HG03045 (cell line): ENCODE measurements around the gene MAPK14.

Experiments used
- ATAC-seq: cut with Tn5 transposase; IDR thresholded peaks from one replicate; pipeline ENCODE4 v1.9.1; 2021; ENCODE audit warnings: mild to moderate bottlenecking, moderate library complexity; ENCODE audit not compliant: unreplicated experiment

Gene MAPK14

DNA sequence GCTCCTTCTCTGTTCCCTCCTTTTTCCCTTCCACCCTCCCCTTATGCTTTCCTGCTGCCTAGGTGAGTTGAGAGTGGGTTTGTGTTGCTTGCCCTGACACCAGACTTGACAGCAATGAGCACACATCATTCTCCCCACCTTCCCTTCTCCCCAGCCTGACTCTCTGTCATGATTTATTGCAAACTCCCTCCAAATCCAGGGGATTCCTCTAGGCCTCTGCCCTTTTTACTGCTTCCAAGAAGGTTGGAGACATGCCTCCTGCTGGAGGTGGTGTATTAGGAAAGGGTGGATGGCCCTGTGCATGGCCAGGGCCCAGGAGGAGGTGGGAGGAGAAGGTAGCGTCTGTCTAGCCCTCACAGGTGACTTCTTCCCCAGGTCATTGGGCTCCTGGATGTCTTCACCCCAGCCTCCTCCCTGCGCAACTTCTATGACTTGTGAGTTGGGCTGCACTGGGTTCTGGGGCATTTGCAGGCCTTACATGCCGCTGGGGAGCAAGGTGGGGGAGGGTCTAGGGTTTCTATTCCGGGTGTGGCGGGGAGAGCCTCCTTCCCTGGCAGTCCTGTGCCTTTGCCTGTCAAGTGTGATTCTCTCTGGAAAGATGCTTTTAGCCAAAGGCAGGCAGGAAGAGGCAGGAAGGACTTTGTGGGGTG lies 104.8 kb downstream of the MAPK14 start:
- ATAC-seq: no peak

DNA sequence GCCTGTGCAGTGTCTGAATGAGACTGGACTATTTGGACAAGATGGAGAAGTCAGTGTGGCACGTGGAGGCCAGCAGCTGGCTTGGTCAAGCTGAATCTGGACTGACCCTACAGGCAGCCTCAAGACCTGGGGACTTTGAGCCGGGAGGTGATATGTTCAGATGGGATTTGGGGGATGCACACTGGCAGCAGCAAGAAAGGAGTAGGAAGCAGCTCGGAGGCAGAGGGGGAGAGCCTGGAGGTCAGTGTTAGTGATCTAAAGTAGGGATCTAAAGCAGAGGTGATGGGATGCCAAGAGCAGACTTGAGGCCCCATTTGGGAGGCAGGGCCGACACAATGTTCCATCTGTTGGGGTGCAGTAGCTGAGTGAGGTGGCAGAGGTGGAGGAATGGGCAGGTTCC lies 105.5 kb downstream of the MAPK14 start:
- ATAC-seq: no peak

DNA sequence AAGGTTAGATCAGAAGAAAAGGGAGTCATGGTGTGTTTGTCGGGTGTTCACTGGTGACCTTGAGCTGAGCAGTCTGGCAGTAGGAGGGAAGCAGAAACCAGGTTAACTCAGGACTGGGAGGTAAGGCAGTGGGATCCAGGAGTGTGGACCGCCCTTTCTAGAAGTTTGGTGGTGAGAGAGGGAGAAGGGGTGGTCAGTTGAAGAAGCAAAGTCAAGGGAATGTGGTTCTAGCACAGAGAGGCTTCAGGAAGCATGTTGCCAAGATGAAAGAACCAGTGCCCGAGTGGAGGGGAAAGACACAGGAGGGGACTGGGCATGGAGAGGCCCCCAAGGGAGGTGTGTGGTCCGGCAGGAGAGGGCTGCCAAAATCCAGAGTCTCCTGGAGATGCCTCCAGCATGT lies 106.3 kb downstream of the MAPK14 start:
- ATAC-seq: no peak

DNA sequence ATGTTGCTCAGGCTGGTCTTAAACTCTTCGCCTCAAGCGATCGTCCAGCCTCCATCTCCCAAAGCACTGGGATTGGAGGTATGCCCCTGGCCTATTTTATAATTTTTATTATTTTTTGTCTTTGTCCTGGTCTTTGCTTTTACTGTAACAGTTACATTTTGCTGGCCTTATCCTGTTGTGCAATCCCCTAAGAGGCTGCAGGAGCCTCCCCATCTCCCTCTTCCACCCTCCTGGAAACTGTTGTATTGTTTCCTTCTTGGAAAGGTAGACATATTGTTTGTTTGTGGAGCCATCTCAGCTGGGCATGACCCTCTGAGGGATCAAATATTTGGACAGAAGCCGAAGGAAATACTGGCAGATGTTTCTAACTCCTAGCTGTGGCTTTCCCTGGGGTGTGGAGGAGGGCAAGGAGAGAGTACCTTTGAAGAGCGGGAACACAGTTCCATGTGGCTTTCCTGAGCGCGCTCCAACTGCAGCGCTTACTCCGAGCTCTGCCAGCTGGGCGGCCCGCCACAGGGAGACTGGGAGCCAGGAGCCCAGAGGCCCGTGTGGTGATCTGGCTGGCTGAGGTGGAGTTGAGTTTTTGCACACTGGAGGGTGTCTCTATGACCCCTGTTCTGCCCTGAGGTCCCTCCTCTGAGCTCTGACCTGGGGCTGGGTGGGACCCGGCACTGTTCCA lies 107.6 kb downstream of the MAPK14 start:
- no peak for ATAC-seq

DNA sequence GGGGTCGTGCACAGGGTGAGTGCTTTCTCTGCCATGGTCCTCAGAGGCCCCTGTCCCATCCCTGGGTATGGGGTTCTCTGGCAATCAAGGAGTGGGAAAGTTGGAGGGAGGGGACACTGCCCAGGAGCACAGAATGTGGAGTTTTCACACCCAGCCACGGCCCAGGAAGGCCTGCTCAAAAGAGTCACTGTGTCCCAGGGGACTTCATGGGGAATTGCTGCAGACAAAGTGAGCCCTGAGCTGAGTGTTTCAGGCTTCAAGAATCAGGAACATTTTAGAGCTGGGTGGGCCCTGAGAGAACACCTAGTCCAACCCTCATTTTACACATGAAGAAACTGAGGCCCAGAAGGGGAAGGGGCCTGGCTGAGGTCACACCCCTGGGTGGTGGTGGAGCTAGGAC lies 108.4 kb downstream of the MAPK14 start:
- ATAC-seq: no peak

DNA sequence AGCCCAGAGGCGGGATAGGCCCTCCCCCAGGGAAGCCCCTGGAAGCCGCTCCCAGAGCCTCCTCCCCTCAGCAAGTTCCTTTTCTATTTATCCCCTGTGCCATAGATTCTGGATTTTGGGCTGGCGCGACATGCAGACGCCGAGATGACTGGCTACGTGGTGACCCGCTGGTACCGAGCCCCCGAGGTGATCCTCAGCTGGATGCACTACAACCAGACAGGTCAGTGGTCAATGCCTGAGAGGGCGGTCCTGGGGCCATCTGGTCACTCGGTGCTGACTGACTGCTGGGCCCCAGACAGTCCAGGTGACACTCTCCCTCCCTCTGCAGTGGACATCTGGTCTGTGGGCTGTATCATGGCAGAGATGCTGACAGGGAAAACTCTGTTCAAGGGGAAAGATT lies 108.9 kb downstream of the MAPK14 start:
- ATAC-seq: no peak

DNA sequence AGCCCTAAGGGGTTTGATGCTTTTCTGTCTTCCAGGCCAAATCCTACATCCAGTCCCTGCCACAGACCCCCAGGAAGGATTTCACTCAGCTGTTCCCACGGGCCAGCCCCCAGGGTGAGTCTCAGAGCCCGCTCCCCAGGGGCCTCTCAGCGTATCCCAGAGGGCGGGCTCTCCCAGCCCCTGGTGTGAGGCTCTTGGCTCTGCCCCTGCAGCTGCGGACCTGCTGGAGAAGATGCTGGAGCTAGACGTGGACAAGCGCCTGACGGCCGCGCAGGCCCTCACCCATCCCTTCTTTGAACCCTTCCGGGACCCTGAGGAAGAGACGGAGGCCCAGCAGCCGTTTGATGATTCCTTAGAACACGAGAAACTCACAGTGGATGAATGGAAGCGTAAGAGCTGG lies 111.1 kb downstream of the MAPK14 start:
- ATAC-seq: no peak

DNA sequence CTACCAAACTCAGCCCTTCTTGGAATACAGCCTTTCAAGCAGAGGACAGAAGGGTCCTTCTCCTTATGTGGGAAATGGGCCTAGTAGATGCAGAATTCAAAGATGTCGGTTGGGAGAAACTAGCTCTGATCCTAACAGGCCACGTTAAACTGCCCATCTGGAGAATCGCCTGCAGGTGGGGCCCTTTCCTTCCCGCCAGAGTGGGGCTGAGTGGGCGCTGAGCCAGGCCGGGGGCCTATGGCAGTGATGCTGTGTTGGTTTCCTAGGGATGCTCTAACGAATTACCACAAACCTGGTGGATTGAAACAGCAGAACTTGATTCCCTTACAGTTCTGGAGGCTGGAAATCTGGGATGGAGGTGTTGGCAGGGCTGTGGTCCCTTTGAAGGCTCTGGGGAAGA lies 111.8 kb downstream of the MAPK14 start:
- no peak for ATAC-seq

DNA sequence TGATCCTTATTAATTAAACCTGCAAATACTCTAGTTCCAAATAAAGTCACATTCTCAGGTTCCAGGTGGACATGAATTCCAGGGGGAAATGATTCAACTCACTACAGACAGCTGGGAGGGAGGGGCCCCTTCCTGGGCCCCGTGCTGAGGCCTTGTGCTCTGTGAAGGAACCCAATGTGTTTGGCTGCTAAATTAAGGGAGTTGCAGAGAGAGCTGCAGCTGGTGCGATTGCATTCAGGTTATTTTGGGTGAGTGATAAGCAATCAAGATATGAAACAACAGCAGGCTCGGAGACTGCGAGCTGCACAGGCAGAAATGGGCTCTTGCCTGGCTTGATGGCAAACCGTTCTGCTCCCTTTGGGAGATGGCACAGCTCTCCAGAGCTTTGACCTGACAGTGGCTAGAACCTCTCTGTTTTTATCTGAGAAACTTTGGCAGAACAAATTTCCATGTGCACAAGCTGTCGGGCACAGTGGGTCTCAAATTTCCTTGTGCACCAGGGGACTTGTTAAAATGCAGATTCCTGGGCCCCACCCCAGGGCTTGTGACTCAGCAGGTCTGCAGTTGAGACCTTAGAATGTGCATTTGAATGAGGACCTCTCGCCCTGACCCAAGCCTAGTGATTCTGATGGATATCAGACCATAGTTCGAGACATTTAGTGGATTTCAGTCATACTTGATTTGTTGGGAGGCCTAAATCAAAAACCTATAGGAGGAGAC lies 112.5 kb downstream of the MAPK14 start:
- ATAC-seq: no peak

DNA sequence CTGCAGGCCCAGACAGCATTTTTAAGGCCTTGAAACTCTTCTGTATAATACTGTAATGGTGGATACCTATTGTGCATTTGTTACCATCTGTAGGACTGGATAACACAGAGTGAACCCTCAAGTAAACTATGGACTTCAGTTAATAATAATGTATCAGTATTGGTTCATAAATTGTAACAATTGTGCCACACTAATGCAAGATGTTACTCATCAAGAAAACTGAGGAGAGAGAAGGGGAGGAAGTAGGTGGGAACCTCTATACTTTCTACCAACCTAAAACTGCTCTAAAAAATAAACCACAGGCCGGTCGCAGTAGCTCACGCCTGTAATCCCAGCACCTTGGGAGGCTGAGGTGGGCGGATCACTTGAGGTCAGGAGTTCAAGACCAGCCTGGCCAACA lies 113.5 kb downstream of the MAPK14 start:
- ATAC-seq: no peak

DNA sequence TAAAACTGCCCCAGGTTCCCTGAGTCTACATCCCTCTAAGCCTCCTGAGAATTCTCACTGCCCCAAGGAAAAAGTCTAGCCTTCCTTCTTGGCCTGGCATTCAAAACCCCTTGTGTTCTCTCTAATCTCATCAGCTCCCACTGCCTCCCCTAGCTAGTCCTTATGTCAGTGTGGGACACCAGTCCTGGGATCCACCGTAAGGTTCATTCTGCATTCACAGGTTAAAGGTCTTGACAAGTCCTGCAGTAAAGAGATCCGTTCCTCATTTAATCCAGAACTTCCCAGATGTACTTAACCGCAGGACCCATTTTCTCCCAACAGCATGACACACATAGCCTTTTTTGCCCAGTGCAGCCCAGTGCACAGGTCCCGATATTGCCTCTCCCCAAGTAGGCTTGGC lies 114.4 kb downstream of the MAPK14 start:
- no peak for ATAC-seq

DNA sequence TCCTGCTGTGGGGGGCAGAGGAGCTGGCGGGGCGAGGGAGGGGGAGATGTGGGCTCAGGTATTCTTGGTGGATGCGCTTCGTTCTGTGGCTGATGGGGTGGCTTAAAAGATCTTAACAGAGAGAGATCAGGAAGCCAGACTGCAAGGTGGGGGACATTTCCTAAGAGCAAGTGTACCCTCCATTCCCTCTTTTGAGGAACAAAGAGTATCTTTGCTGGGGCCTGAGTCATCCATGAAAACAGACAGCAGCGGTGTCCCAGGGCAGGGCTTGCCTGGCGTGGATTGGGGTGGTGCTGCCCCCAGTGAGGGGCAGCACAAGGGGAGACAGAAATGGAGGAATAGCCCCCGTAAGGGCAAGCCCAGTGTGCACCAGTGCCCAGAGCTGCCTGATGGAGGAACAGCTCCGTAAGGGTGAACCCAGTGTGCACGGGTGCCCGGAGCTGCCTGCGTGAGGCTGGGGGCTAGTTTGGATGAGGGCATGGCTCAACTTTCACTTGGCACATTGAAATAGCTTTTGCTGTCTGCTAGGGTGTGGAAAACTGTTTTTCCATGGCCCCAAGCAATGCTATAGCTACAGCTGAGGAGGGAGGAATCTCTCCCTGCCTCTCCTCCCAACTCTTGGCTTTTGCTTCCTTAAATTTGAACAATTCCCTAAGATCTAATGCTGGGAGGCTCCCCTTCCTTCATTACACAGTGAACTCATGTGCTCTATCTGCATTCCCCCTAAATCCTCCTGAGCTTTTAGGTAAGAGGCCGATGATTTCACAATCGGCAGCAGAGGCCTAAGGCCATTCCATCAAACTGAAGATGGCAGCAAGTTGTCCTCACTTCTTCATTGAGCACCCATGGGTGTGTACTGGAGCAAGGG lies 115.6 kb downstream of the MAPK14 start:
- no peak for ATAC-seq

DNA sequence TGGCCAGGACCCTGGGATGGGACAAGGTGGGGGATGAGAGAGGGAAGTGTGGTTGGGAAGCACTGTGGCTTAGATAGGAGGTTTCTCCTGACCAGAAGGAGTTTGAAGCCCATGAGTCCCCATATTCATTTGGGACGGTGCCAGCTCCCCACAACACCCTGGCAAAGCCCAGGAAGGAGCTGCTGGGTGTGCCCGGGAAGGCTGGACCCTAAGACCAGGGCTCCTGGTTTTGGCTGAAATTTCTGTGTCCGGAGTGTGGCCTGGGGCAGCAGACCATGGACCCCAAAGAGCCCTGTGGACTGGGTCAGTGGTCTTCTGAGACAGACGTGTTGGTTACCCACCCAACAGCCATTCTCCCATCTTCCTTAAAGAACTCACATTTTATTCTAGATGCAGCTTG lies 117.9 kb downstream of the MAPK14 start:
- ATAC-seq: no peak

DNA sequence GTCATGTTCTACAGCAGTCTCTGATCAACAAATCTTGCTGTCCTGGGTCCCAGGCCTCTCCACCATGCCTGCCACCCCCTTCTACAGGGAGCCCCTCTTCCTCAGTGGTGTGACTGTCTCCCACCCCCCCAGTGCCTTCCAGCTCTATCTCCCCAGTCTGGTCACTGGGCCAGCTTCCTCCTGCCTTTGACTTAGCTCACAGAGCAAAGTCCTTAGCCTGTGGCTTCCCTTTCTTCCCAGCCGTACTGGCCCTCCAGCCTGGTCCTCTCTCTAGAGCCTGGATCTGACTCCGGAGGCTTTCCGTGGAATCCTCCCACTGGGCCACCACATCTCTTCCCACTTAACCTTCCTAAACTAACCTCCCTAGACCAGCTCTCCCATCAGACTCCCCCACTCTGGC lies 119.7 kb downstream of the MAPK14 start:
- ATAC-seq: no peak

DNA sequence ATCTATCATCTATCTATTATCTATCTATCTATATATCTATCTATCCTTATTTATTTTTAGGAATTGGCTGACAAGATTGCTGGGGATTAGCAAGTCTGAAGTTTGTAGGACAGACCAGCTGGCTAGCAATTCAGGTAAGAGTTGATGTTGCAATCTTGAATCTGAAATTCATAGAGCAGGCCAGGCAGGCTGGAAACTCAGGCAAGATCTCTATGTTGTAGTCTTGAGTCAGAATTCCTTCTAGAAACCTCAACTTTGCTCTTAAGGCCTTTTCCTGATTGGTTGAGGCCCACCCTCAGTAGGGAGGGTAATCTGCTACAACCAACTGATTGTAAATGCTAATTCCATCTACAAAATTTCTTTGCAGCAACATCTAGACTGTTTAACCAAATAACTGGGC lies 121.9 kb downstream of the MAPK14 start:
- no peak for ATAC-seq

DNA sequence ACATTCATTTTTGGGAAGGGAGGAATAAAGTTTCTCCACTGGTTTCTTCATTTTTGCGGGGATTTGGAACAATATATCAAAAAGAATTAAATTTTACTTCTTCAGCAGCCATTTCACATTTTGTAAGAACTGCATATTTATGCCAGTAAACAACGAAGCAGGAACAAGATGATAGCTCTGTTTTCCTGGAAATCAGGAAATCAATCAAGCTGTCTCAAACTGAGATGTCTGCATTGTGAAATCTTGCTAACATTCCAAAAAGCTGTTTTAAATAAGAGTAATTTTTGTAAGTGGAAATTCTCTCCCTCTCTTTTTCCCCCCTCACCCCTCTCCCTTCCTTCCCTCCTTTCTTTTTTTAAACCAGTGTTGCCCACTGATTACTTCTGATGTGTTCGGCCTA lies 122.7 kb downstream of the MAPK14 start:
- ATAC-seq: no peak

DNA sequence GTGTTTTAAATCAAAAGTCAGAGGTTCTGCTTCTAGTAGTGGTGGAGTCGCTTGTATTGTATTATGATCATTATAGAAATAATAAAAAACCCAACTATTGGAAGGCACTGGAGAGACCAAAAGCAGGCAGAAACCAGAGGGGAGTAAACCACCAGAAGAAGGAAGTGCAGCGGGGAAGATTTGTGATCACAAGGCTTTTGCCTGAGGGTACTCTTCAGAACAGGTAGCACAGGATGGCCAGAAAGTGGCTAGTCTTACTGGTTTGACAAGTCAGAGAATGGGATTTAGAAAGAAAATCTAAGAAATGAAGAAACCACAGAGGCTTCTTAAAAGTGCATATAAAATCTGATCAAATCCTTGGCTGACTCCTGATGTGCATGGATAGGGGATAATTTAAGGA lies 126.7 kb downstream of the MAPK14 start:
- ATAC-seq: no peak

DNA sequence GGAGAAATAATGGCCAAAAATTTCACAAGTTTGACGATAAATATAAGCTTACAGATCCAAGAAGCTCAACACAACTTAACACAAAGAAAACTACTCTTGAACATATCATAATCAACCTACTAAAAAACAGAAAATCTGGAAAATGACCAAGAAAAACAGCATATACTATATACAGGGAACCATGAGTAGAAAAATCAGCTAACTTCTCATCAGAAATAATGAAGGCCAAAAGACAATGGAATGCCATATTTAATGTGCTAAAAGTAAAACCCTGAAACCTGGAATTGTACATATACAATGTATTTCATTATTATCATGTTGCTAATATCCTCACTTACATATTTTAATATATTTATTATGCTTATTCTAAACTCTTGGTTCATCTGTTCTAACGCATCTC lies 128.1 kb downstream of the MAPK14 start:
- ATAC-seq: no peak

DNA sequence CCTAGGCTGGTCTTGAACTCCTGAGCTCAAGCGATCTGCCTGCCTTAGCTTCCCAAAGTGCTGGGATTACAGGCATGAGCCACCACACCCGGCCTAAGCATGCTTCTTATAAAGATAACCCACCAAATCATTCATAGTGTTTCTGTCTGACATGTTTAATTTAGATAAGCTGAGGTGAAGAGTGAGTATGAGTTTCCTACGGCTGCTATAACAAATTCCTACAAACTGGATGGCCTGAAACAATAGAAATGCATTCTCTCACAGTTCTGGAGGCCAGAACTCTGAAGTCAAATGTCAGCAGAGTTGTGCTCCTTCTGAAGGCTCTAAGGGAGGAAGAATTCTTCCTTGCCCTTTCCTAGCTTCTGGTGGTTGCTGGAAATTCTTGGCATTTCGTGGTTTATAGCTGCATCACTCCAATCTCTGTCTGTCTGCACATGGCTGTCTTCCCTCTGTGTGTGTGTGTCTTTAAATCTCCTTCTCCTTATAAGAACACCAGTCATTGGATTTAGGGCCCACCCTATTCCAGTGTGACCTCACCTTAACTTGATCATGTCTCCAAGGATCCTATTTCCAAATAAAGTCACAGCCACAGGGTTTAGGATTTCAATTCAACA lies 132.6 kb downstream of the MAPK14 start:
- no peak for ATAC-seq
